Skeletal muscle tissue (tissue), 4 donors: ENCODE measurements around the gene CLEC17A. TPM values are rescaled to one million over a fixed set of nuclear protein-coding genes. Genes with fewer than 3 reads are reported as not detected.
"Not testable (repeated sequence)": the region's sequence is repeated elsewhere in the genome, so short reads cannot be mapped to it uniquely, and the experiment has no call there.

Experiments
- H3K27ac ChIP-seq: one replicate; pipeline ENCODE4 v1.7.0; 2013; ENCODE audit warnings: mild to moderate bottlenecking, low read depth, low read length, inconsistent platforms
- H3K27me3 ChIP-seq, 3 donors: one replicate each; pipeline ENCODE4 v1.7.0; 2013; ENCODE audit warnings: low read length in 3 of 3; ENCODE audit not compliant: control insufficient read depth in 3 of 3, insufficient read depth in 3 of 3
- H3K36me3 ChIP-seq, 3 donors: one replicate each; pipeline ENCODE4 v1.7.0; 2013; ENCODE audit warnings: low read length in 3 of 3; ENCODE audit not compliant: control insufficient read depth in 3 of 3, insufficient read depth in 3 of 3
- H3K4me1 ChIP-seq, 3 donors: one replicate each; pipeline ENCODE4 v1.7.0; 2013; ENCODE audit warnings: low read length in 3 of 3, mild to moderate bottlenecking in 3 of 3; ENCODE audit not compliant: control insufficient read depth in 3 of 3, insufficient read depth in 3 of 3
- H3K4me3 ChIP-seq, 3 donors: one replicate each; pipeline ENCODE4 v1.7.0; 2013; ENCODE audit warnings: low read length in 3 of 3
- H3K9ac ChIP-seq, 3 donors: one replicate each; pipeline ENCODE4 v1.7.0; 2013; ENCODE audit warnings: low read length in 3 of 3, mild to moderate bottlenecking in 3 of 3, moderate library complexity in 2 of 3, low read depth in 1 of 3
- H3K9me3 ChIP-seq, 3 donors: one replicate each; pipeline ENCODE4 v1.7.0; 2013; ENCODE audit warnings: low read length in 3 of 3; ENCODE audit not compliant: control insufficient read depth in 3 of 3
- total RNA-seq: library from RNA; depleted of rRNA; stranded (reverse); fragments of >200 nt; gene quantifications from one replicate; pipeline ENCODE4 v1.2.3, GENCODE V29; 2014
- donor health status: Osteomylitis.

The CLEC17A gene, protein sequence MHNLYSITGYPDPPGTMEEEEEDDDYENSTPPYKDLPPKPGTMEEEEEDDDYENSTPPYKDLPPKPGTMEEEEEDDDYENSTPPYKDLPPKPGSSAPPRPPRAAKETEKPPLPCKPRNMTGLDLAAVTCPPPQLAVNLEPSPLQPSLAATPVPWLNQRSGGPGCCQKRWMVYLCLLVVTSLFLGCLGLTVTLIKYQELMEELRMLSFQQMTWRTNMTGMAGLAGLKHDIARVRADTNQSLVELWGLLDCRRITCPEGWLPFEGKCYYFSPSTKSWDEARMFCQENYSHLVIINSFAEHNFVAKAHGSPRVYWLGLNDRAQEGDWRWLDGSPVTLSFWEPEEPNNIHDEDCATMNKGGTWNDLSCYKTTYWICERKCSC
- total RNA-seq, result 0.52 TPM

GRCh38 chr19:14582894-14583340, at the start of gene CLEC17A:
Gene CLEC17A, plus strand, starts transcription at chr19:14583084. Its CDS starts 77 bp downstream, at chr19:14583161.
- Histone ChIP-seq H3K4me3 (no peak within 1 kb of the TSS), H3K9me3 (no peaks in the 10 kb centered on the region), H3K27me3 (no peaks in the 10 kb centered on the region), H3K27ac (no peak within 1 kb of the TSS), H3K36me3 (no peaks in the 10 kb centered on the region), H3K9ac (no peak within 1 kb of the TSS), H3K4me1 (no peaks in the 10 kb centered on the region)

- peak overlapping the region in 2 of 3 donors; percentile 20 to 40 for H3K9ac ChIP-seq
- H3K9me3 ChIP-seq, result no peaks in the 10 kb centered on the region
- H3K4me3 ChIP-seq, result no peak overlapping the region
- H3K27ac ChIP-seq, result peak overlapping the region; percentile 63
- peaks cover 0 to 4% (median 4%) of the 10 kb centered on the region in 3 donors for H3K36me3 ChIP-seq
- H3K4me1 ChIP-seq, result peaks cover 26 to 46% (median 41%) of the 10 kb centered on the region in 3 donors
- no peaks in the 10 kb centered on the region for H3K27me3 ChIP-seq
These were observed 49.4 kb upstream of the CLEC17A start for GRCh38 chr19:14533450-14533849.

- Histone ChIP-seq H3K27me3 (no peaks in the 10 kb centered on the region), H3K27ac (peak overlapping the region; percentile 25), H3K9ac (no peak overlapping the region), H3K4me1 (peaks cover 15 to 31% (median 25%) of the 10 kb centered on the region in 3 donors), H3K9me3 (no peaks in the 10 kb centered on the region), H3K36me3 (peaks cover 2 to 12% (median 5%) of the 10 kb centered on the region in 3 donors), H3K4me3 (no peak overlapping the region)
These were observed 45.8 kb upstream of the CLEC17A start for GRCh38 chr19:14536926-14537692.

GRCh38 chr19:14540741-14541525, 42.0 kb upstream of the CLEC17A start:
- H3K9me3 ChIP-seq, result no peaks in the 10 kb centered on the region
- H3K4me1 ChIP-seq, result peaks cover 19 to 43% (median 29%) of the 10 kb centered on the region in 3 donors
- H3K27ac ChIP-seq, result no peak overlapping the region
- no peaks in the 10 kb centered on the region for H3K27me3 ChIP-seq
- peaks cover 2 to 18% (median 2%) of the 10 kb centered on the region in 3 donors for H3K36me3 ChIP-seq
- H3K4me3 ChIP-seq, result no peak overlapping the region
- no peak overlapping the region for H3K9ac ChIP-seq

DNA sequence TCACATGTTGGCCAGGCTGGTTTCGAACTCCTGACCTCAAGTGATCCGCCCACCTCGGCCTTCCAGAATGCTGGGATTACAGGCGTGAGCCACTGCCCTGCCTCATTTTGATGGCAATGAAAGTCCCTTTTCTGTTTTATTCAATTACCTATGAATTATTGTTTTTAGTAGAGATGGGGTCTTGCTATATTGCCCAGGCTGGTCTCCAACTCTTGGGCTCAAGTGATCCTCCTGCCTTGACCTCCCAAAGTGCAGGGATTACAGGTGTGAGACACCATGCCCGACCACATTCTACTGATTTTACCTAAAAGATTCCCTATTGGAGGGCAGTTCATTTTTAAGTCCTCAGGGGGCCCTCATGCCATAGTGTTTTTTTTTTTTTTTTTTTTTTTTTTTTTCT, 40.9 kb upstream of the CLEC17A start:
- H3K9ac ChIP-seq, H3K4me3 ChIP-seq, H3K9me3 ChIP-seq, H3K27me3 ChIP-seq, H3K27ac ChIP-seq: not testable (repeated sequence)
- peaks cover 2 to 18% (median 2%) of the 10 kb centered on the region in 3 donors for H3K36me3 ChIP-seq
- H3K4me1 ChIP-seq, result peaks cover 26 to 54% (median 30%) of the 10 kb centered on the region in 3 donors

GRCh38 chr19:14542711-14543328, 40.1 kb upstream of the CLEC17A start:
- no peak overlapping the region for H3K4me3 ChIP-seq
- H3K36me3 ChIP-seq, result peaks cover 2 to 18% (median 2%) of the 10 kb centered on the region in 3 donors
- no peaks in the 10 kb centered on the region for H3K27me3 ChIP-seq
- peaks cover 26 to 52% (median 32%) of the 10 kb centered on the region in 3 donors for H3K4me1 ChIP-seq
- peak overlapping the region; percentile 36 for H3K27ac ChIP-seq
- H3K9me3 ChIP-seq, result no peaks in the 10 kb centered on the region
- peak overlapping the region in 1 of 3 donors; percentile 33 for H3K9ac ChIP-seq

GRCh38 chr19:14544047-14544446, 38.8 kb upstream of the CLEC17A start:
- Histone ChIP-seq H3K4me1 (peaks cover 26 to 48% (median 27%) of the 10 kb centered on the region in 3 donors), H3K36me3 (peaks cover 8 to 25% (median 11%) of the 10 kb centered on the region in 3 donors), H3K4me3 (no peak overlapping the region), H3K9ac (peak overlapping the region in 1 of 3 donors; percentile 86), H3K27ac (no peak overlapping the region), H3K9me3 (no peaks in the 10 kb centered on the region), H3K27me3 (no peaks in the 10 kb centered on the region)

DNA sequence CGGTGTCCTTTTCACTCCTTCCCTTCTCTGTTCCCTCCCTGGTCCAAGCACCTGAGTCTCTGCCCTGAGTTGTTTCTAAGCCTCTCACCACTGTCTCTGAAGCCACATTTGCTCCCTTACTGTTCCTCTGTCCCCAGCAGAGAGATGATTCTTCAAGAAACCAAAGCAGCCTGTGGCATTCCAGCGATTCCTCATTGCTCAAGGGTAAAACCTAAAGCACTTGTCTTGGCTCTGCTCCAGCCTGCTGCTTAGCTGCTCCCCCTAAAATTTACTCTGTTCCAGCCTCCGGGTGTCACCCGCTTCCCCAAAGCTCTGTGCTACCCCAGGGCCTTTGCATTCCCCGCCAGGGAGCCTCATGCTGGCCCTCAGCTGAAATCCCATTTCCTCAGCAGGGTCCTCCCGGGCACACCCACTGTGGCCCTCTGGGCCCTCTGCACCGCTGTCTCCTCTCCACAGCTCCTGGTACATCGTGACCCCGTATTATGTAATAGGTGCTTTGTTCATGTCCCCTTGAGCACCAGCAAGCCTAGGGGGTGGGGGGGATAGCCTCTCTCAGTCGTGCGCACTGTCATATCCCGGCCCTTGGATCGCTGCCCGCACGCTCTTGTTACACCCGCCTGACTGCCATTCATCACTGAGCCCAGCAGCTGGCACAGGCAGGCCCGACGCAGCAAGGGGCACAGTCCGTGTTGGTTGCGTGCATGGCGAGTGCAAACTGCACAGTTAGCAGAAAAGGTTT, 37.7 kb upstream of the CLEC17A start:
- H3K4me3 ChIP-seq, result peak overlapping the region; percentile 48 to 65 (median 58)
- H3K9ac ChIP-seq, result peak overlapping the region; percentile 52 to 88 (median 86)
- peak overlapping the region; percentile 90 for H3K27ac ChIP-seq
- H3K9me3 ChIP-seq, result no peaks in the 10 kb centered on the region
- H3K36me3 ChIP-seq, result peaks cover 8 to 25% (median 13%) of the 10 kb centered on the region in 3 donors
- peaks cover 26 to 47% (median 30%) of the 10 kb centered on the region in 3 donors for H3K4me1 ChIP-seq
- no peaks in the 10 kb centered on the region for H3K27me3 ChIP-seq
